ENCODE measurements around the gene PNLDC1.

Gene PNLDC1

GRCh38 chr6:159800141-159800865 is at the start of gene PNLDC1:
PNLDC1 (plus strand) TSS chr6:159800276; CDS start chr6:159800308, 32 bp downstream.
- Mint-ChIP-seq H3K27me3 (ENCODE audit: low read depth) (no peaks in the 10 kb centered on the region), H3K4me3 (no peak within 1 kb of the TSS), H3K36me3 (ENCODE audit: low read depth) (peaks cover 25% of the 10 kb centered on the region), H3K27ac (no peak within 1 kb of the TSS), H3K4me1 (ENCODE audit: low read depth) (no peaks in the 10 kb centered on the region), H3K9me3 (no peaks in the 10 kb centered on the region)

DNA sequence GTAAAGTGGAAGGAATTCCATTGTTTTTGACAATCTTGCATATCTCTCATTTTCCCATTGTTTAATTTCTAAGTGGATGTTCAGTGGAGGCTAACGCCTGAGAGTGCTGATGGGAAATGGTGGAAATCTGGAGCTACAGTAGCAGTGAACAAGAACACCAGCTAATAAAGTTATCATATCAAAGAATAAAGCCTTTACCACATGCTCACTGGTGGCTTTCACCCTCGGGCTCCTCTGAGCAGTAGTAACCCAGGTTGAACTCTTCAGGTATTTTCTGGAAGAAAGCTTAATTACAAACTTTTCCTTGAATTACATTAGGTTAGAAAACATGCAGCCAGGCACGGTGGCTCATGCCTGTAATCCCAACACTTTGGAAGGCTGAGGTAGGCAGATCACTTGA is 48.6 kb upstream of the PNLDC1 start:
- Mint-ChIP-seq H3K4me3 (no peak overlapping the region), H3K27me3 (ENCODE audit: low read depth) (no peaks in the 10 kb centered on the region), H3K36me3 (ENCODE audit: low read depth) (peaks cover 45% of the 10 kb centered on the region), H3K9me3 (no peaks in the 10 kb centered on the region), H3K27ac (no peak overlapping the region), H3K4me1 (ENCODE audit: low read depth) (no peaks in the 10 kb centered on the region)

DNA sequence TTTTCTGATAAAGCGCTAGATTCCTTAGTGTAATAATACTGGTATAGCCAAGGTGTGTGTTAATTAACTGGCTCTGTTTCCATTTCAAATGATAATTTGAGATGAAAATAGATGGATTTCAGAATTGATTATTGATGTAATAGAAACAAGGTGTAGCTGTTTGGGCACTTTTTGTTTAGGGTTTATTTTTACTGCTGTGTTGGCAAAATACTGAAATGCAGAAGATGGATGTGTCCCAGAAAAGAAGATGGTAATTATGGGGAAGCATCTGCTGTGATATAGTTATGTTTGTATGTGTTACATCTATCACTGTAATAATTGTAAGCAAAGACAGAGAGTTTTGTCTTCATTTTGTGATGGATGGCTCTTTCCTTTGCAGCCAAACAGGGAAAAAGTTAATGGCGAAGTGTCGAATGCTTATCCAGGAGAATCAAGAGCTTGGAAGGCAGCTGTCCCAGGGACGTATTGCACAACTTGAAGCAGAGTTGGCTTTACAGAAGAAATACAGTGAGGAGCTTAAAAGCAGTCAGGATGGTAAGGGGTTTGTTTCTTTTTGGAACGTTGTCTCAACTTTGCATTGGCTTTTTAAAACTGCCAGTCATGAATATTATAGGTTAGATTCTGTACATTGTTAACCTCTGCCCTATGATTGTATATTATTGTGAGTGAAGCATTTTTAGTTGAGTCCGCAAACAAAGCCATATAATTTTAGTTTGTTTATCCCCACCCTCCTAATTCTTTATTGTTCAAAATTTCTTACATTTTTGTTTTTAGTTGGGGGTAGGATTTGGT is 46.8 kb upstream of the PNLDC1 start:
- Mint-ChIP-seq H3K4me1 (ENCODE audit: low read depth) (peaks cover 4% of the 10 kb centered on the region), H3K9me3 (no peaks in the 10 kb centered on the region), H3K27ac (peak overlapping the region; percentile 15), H3K36me3 (ENCODE audit: low read depth) (peaks cover 48% of the 10 kb centered on the region), H3K4me3 (no peak overlapping the region), H3K27me3 (ENCODE audit: low read depth) (no peaks in the 10 kb centered on the region)

DNA sequence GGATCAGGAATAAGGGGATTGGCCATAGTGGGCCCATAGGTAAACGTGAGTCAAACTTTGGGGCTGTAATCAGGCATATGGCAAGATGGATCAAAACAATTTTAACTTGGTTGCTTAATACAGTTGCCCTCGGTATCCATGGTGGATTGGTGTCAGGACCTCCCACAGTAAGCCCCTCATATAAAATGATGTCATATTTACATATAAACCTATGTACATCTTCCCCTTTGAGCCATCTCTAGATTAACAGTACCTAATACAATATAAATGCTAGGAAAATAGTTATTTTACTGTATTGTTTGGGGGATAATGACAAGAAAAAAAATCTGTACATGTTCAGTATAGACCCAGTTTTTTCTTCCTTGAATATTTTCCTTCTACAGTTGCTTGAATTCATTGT is 45.7 kb upstream of the PNLDC1 start:
- no peak overlapping the region for H3K27ac Mint-ChIP-seq
- H3K9me3 Mint-ChIP-seq, result no peaks in the 10 kb centered on the region
- H3K27me3 Mint-ChIP-seq (ENCODE audit: low read depth), result no peaks in the 10 kb centered on the region
- no peak overlapping the region for H3K4me3 Mint-ChIP-seq
- peaks cover 42% of the 10 kb centered on the region for H3K36me3 Mint-ChIP-seq (ENCODE audit: low read depth)
- H3K4me1 Mint-ChIP-seq (ENCODE audit: low read depth), result peaks cover 7% of the 10 kb centered on the region

GRCh38 chr6:159754959-159755914 is 44.8 kb upstream of the PNLDC1 start:
- Mint-ChIP-seq H3K27me3 (ENCODE audit: low read depth) (no peaks in the 10 kb centered on the region), H3K27ac (no peak overlapping the region)

GRCh38 chr6:159756508-159756907 is 43.6 kb upstream of the PNLDC1 start:
- Mint-ChIP-seq H3K27ac (no peak overlapping the region), H3K9me3 (no peaks in the 10 kb centered on the region), H3K4me1 (ENCODE audit: low read depth) (peaks cover 24% of the 10 kb centered on the region), H3K4me3 (no peak overlapping the region), H3K36me3 (ENCODE audit: low read depth) (peaks cover 47% of the 10 kb centered on the region), H3K27me3 (ENCODE audit: low read depth) (no peaks in the 10 kb centered on the region)

More at GRCh38 chr6:159754959-159755914, 44.8 kb upstream of the PNLDC1 start:
- H3K4me1 Mint-ChIP-seq (ENCODE audit: low read depth), result peaks cover 12% of the 10 kb centered on the region
- no peaks in the 10 kb centered on the region for H3K9me3 Mint-ChIP-seq
- H3K4me3 Mint-ChIP-seq, result no peak overlapping the region
- H3K36me3 Mint-ChIP-seq (ENCODE audit: low read depth), result peaks cover 47% of the 10 kb centered on the region

DNA sequence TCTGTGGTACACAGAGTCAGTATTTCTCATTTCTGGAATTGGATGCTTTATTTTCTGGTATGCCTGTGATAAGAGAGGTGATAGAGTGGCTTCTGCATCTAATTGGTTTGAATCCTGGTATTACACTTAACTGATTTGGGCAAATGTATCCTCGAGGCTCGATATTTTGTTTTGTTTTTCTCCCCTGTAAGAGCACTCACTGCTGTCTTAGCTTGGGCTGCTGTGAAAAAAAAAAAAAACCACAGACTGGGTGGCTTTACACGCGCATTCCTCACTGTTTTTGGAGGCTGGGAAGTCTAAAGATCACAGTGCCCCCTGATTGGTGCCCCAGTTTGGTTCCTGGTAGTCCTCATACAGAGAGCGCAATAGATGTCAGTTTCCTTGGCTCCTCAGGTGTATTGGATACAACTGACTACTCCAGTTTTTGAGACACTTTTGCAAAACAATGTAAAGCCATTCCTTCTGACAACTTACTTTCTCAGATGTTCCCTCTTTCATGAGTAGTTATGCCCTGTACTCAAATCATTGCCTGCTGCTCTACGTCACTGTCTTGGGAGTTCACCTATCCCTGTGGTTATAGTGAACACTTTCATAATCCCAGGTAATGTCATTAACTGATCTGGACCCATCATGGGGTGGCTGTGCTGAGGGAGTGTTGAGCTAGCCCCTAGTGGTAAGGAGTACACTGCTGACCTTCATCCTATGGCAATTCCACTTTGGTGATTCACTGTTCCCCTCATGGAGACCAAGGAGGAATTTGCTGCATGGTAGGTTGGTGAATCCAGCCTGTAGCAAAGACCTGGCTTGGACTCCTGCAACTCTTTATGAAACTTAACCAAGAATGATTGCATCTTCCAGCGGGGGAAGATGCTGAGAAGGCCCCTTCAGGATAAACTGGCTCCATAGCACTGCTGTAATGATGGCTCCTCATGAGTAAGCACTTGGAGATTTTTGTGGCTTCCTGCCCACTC is 41.8 kb upstream of the PNLDC1 start:
- Mint-ChIP-seq H3K4me1 (ENCODE audit: low read depth) (peaks cover 30% of the 10 kb centered on the region), H3K4me3 (no peak overlapping the region), H3K36me3 (ENCODE audit: low read depth) (peaks cover 44% of the 10 kb centered on the region), H3K9me3 (no peaks in the 10 kb centered on the region), H3K27me3 (ENCODE audit: low read depth) (no peaks in the 10 kb centered on the region), H3K27ac (peak overlapping the region; percentile 0)

- Mint-ChIP-seq H3K27ac (peak overlapping the region; percentile 76), H3K9me3 (no peaks in the 10 kb centered on the region), H3K27me3 (ENCODE audit: low read depth) (no peaks in the 10 kb centered on the region), H3K4me1 (ENCODE audit: low read depth) (peaks cover 33% of the 10 kb centered on the region), H3K36me3 (ENCODE audit: low read depth) (peaks cover 39% of the 10 kb centered on the region), H3K4me3 (peak overlapping the region; percentile 50)
Observed at GRCh38 chr6:159759645-159760044, 40.4 kb upstream of the PNLDC1 start.

DNA sequence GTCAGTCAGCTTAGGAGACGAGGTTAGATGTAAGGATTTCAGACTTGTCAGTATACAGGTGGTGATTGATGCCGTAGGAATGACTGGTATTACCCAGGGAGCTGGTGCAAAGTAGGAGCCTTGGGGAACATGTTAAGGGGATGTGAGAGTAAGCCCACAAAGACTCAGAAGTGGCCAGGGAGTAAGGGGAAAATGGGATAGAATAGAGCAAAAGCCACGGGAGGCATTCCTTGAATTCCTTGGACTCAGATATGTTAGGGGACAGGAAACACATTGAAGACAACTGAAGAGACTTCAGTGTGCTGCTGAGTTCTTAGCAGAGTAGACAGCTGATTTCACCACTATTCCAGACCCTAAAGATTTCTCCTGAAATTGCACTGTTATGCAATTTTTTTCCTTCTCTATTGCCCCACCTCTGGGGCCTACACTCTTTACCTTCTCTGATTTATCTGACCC is 39.4 kb upstream of the PNLDC1 start:
- H3K4me1 Mint-ChIP-seq (ENCODE audit: low read depth), result peaks cover 36% of the 10 kb centered on the region
- H3K36me3 Mint-ChIP-seq (ENCODE audit: low read depth), result peaks cover 37% of the 10 kb centered on the region
- no peaks in the 10 kb centered on the region for H3K27me3 Mint-ChIP-seq (ENCODE audit: low read depth)

DNA sequence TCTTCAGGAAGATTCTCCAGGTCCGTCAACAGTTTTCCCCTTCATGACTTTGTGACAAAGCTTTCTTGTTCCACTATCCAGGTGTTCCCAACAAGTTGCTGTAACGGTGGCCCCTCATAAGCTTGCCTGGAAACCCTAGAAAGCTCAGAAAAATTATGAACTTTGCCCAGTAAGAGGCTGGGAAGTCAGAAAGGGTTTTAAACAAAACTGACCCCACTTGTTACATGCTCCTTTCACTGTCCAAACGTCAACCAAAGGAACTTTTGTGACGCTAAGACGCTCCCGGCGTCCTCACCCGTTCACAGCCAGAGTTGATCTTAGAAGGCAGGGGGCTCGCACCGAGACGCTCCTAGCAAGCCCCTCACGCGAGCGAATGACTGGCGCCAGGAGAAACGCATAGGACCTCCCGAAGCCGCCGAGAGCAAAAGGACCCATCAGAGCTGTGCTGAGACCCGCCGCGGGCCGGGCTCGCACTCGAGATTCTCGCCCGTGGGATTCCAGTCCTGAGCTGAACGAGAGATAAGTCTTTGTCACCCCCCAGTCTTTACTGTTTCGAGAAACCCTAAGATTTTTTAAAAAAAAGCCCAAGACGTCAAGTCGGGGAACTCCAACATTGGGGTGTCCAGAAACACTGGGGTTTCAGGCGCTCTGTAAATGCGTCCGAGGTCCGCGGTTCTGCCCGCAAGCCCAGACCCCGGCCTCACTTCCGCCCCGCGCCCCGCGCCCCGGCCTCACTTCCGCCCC is 38.8 kb upstream of the PNLDC1 start:
- Mint-ChIP-seq H3K9me3 (no peaks in the 10 kb centered on the region), H3K4me3 (peak overlapping the region; percentile 87), H3K27me3 (ENCODE audit: low read depth) (no peaks in the 10 kb centered on the region), H3K36me3 (ENCODE audit: low read depth) (peaks cover 32% of the 10 kb centered on the region), H3K4me1 (ENCODE audit: low read depth) (peaks cover 38% of the 10 kb centered on the region), H3K27ac (peak overlapping the region; percentile 95)

More for the DNA sequence above, 39.4 kb upstream of the PNLDC1 start:
- Mint-ChIP-seq H3K9me3 (no peaks in the 10 kb centered on the region), H3K27ac (peak overlapping the region; percentile 95), H3K4me3 (peak overlapping the region; percentile 87)

DNA sequence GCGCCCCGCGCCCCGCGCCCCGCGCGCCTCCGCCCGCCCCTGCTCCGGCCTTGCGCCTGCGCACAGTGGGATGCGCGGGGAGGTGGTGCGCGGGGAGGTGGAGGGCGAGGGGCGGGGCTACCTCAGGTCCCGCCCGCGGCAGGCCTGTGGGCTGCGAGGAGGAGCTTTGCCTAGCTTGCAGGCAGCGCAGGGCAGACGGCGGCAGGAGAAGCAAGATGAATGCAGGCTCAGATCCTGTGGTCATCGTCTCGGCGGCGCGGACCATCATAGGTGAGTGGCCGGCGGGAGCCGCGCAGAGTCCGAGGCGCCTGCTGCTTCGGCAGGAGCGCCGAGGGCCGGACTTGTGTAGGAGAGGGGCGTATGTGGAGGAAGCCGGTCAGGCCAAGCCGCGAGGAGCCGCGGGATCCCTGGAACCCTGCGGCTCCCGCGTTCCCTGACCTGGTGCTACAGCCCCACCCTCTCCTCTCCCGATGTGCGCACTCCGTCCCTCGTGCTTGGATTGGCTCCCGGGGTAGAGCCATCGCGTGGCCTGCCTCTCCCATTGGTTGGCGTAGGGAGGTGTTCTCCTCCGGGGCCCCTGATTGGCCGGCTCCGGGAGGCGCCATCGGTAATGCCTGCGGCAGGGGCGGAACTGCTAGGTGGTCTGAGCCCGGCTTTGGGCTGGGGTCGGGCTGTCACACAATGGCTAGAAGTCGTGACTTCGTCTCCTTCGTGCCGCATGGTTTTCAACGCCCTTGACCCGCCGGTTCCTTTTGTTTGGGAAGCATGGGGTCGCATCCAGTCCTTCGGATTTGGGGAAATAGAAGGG is 38.0 kb upstream of the PNLDC1 start, which contains the start of gene ACAT2:
TSS of gene ACAT2 (plus strand) at position 173 of the 808 bp plus-strand sequence. CDS start at position 216, 43 bp downstream.
- peaks cover 32% of the 10 kb centered on the region for H3K36me3 Mint-ChIP-seq (ENCODE audit: low read depth)
- H3K27ac Mint-ChIP-seq, result peak within 1 kb of the TSS; percentile 98
- peaks cover 38% of the 10 kb centered on the region for H3K4me1 Mint-ChIP-seq (ENCODE audit: low read depth)
- H3K27me3 Mint-ChIP-seq (ENCODE audit: low read depth), result no peaks in the 10 kb centered on the region
- H3K4me3 Mint-ChIP-seq, result peak within 1 kb of the TSS; percentile 97
- H3K9me3 Mint-ChIP-seq, result no peaks in the 10 kb centered on the region

GRCh38 chr6:159762681-159763293 is 37.3 kb upstream of the PNLDC1 start:
- Mint-ChIP-seq H3K36me3 (ENCODE audit: low read depth) (peaks cover 36% of the 10 kb centered on the region), H3K9me3 (no peaks in the 10 kb centered on the region), H3K4me1 (ENCODE audit: low read depth) (peaks cover 37% of the 10 kb centered on the region), H3K27me3 (ENCODE audit: low read depth) (no peaks in the 10 kb centered on the region), H3K27ac (peak overlapping the region; percentile 98), H3K4me3 (peak overlapping the region; percentile 97)

Measured in T-helper 1 cell treated with Interleukin-12 subunit alpha and Interleukin-12 subunit beta and Interleukin-4 antibody, amounts not matched to agents 30 μg/mL and 1 μg/mL, for 36 hours (primary cell).